ENCODE data around the gene PCCA.
"Not testable (repeated sequence)": the region's sequence is repeated elsewhere in the genome, so short reads cannot be mapped to it uniquely, and the experiment has no call there.

The PCCA gene

GRCh38 chr13:100141461-100141961 is 52.6 kb downstream of the PCCA start:
- DNase-seq = not testable (repeated sequence)

- no peak for DNase-seq
Measured at GRCh38 chr13:100146534-100146933, 57.6 kb downstream of the PCCA start.

- no peak for DNase-seq
Measured at GRCh38 chr13:100147825-100148224, 58.9 kb downstream of the PCCA start.

- DNase-seq = no peak
Measured at GRCh38 chr13:100148422-100148821, 59.5 kb downstream of the PCCA start.

DNA sequence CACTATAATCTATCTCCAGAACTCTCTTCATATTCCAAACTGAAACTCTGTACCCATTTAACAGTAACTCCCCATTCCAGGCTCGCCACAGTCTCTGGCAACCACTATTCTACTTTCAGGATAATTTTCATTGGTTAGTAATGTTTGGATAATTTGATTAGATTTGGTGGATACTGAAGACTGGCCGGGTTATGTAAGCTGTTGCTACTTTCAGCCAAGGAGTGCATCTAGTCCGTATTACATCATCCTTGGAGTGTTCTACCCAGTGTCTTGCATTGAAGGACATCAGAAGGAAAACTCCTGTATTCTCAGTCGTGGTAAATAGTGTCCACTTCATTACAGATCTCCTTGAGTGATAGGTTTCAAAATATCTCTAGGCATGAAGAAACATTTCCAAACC is 60.5 kb downstream of the PCCA start:
- no peak for DNase-seq

DNA sequence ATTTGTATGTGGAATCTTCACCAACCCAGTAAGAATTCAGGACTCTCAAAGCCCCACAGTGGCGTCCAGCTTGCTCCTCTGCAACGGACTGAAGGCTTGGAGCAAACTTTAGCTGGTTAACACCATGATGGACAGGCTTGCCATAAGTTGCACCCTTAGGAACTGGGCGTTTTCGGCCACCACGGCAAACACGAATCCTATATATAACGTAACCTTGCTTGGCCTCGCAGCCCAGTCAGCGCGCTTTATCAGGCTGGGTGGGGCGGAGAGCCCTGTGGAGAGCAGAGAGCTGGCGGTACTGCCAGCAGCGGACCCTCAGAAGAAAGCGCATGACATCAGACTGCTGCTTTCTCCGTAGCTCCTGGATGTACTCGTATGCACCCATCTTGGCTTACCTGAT is 61.8 kb downstream of the PCCA start:
- not testable (repeated sequence) for DNase-seq

DNA sequence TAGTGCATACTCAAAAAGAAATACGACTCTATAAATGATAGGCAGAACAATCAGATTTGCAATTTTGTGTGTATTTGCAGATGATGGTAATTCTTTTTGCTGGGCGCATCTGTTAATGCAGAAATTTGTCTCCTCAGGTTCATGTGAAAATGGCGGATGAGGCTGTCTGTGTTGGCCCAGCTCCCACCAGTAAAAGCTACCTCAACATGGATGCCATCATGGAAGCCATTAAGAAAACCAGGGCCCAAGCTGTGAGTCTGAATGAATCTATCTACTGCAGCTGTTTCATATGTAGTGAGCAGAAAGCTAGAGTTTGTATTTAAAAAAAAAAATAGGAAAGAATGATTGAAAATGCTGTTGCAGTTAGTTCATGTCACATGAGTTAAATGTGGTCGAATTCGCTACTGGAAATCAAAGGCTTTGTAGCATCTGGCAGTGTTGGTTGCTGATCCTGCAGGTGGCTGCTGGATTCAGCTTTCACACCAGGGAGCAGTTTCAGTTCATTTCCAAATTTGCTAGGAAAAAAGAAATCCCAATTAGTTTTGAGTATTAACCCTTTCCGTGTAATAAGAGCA is 66.0 kb downstream of the PCCA start:
- no peak for DNase-seq

DNA sequence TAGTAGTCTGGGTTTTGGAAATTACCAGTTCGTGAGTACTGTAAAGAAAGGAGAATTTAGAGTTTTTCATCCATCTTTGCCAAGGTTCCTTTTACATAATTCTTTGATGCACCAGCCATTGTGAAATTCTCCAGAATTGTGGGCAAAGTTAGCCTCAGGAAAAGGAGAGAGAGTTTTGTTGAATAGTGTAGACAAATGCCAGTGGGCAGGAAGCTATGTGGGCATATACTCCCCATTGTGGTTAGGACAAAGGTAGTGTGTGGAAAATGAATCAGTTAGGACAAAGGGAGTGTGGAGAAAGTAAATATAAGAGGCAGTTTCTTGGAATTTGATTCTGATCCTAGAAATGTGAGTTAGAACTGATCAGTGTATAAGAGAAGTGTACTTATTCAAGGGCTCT is 67.9 kb downstream of the PCCA start:
- DNase-seq = no peak

GRCh38 chr13:100158569-100158968 is 69.7 kb downstream of the PCCA start:
- no peak for DNase-seq

- DNase-seq = no peak
Measured at GRCh38 chr13:100159584-100159983, 70.7 kb downstream of the PCCA start.

DNA sequence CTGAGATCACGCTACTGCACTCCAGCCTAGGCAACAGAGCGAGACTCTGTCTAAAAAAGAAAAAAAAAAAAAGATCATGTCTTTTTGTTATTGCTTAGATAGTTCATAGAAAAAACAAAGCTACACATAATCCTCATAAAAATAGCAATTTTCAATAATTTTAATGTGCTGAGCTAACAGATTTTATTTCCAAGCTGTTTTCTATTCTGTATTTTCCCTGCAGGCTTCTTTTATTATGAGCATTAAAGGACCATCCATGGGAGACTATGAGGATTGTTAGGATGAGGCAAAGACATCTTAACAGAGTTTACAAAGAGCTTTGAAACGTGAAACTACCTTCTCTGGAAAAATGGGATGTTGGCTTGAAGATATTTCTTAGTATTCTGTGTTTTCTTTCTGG is 71.6 kb downstream of the PCCA start:
- no peak for DNase-seq

DNA sequence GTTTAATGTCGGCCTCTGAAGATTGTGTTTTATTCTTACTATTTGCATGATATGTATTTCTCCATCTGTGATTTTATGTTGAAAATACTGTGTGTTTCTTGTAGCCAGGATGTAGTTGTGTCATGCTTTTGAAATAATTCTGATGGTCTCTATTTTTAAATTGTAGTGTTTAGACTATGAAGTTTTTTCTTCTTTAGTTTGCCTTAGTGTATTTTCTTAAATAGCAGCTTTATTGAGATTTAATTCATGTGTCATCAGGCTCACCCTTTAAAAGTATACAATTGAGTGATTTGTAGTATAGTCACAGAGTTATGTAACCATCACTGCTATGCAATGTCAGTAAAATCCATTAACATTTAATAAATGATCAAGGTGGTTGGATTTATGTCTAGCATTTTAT is 74.5 kb downstream of the PCCA start:
- no peak for DNase-seq

DNA sequence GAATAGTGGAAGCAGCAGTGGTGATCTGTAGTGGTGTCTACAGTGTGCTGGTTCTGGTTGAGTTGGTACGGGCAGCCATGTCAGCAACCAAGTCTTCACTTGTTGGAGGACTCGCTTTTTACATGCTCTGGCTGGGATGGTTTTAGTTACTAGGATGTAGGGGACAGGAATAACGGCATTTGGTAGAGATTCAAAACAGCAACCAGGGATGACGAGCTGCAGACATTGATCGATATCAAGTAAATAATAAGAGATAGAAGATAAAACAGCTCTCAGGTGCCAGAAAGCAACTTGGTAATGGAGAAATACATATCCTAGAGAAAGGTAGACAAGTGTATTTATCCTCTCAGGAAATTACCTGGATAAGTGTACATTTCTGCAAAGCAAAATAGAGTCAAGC is 84.3 kb downstream of the PCCA start:
- no peak for DNase-seq

DNA sequence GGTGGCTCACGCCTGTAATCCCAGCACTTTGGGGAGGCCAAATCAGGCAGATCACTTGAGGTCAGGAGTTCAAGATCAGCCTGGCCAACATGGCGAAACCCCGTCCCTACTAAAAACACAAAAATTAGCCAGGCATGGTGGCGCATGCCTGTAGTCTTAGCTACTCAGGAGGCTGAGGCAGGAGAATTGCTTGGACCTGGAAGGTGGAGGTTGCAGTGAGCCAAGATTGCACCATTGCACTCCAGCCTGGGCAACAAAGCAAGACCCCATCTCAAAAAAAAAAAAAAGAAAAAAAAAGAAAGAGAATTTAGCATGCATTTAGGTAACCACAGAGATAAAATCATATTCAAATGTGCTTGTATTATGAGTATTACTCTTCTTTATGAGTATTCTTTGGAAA is 85.6 kb downstream of the PCCA start:
- DNase-seq = not testable (repeated sequence)

- DNase-seq = no peak
Measured at GRCh38 chr13:100175078-100175802, 86.3 kb downstream of the PCCA start.

GRCh38 chr13:100175803-100176182 is 86.9 kb downstream of the PCCA start:
- no peak for DNase-seq

DNA sequence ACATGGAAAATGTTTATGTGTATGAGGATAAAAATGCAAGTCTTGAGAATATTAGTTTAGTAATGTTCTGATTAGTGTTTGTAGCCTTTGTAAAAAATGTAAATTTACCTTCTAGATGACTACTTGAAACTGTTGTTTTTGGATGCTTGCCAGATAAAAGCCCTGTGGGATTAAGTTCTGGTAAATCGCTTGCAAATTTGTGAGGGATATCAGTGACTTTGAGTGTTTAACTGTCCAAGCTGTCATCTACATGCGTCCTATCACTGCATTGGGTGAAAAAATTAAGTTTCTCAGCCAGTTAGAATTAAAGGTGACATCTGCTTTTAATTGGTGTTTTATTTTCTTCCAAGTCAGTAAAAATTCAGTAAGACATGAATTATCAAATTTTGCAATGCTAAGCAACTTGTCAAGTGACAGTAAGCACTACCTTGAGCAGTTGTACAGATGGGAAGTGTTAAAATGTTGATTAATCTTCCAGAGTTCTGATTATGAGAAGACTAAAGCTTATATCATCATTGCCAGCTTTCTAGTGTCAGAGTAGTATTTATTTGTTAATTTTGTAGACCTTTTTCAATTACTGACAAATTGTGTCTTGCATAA is 88.0 kb downstream of the PCCA start:
- no peak for DNase-seq

GRCh38 chr13:100178309-100178708 is 89.4 kb downstream of the PCCA start:
- DNase-seq = no peak

DNA sequence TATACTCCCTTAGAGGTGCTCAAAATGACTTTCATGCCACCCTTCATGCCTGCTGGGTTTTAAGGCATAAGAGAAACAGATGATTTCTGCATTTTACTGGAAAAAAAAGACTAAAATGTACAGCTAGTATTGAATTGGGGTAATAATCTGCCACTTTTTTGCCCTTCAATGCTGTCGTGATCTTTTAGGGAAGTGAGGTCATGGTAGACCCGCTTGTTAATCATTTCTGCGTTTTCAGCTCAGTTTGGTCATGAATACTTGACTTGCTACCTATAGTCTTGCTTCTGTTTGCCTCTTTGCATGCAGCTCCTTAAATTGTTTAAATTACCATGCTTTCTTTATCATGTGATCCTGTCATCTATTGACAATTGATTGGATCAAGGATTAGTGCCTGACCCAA is 90.4 kb downstream of the PCCA start:
- no peak for DNase-seq

- no peak for DNase-seq
Measured at GRCh38 chr13:100182900-100183490, 94.1 kb downstream of the PCCA start.

DNA sequence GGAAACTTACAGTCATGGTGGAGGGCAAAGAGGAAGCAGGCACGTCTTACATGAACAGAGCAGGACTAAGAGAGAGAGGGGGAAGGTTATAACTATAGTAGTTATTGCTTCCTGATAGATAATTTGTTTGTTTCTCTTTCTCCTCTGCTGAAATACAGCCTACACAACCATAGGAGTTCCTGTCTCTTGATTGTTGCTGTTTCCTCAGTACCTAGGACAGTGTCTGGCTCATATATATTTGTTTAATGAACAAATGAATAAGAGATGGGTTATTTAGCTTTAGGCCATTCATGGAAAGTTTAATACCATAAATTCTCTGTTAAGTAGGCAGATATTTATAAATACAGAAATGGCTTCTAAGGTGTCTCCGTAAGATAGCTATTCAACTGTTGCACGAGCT is 95.2 kb downstream of the PCCA start:
- no peak for DNase-seq

DNA sequence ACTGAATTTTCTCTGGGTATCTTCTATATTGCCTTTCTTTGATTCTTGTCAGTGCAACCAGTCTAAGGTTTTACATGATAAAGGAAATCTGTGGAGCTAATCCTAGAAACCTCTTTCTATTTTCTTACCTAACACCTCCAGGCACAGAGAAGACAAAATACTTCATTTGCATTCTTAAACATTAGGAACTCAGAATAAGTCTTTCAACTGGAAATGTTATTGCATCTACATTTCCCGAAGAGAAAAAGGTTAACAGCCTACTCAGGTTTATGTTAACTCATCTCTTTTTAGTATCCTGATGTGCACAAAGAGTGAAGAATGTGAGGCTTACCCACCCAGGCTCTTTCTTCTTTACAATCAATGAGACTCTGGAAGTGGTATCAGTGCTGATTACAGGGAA is 106.7 kb downstream of the PCCA start:
- DNase-seq = no peak

GRCh38 chr13:100196375-100196774 is 107.5 kb downstream of the PCCA start:
- no peak for DNase-seq

- no peak for DNase-seq
Measured at GRCh38 chr13:100197116-100197515, 108.2 kb downstream of the PCCA start.
